Stimulated activated CD4-positive, alpha-beta T cell treated with anti-CD3 and anti-CD28 coated beads, Interleukin-2, amount 100 ng/mL, for 48 hours (primary cell): ENCODE measurements around the gene CLOCK.
"Not testable (repeated sequence)": the region's sequence is repeated elsewhere in the genome, so short reads cannot be mapped to it uniquely, and the experiment has no call there.

Experiments used
- DNase-seq, 2 donors: peaks; one replicate each; pipeline ENCODE4 v3.0.0-alpha.2; 2020

CLOCK gene, protein sequence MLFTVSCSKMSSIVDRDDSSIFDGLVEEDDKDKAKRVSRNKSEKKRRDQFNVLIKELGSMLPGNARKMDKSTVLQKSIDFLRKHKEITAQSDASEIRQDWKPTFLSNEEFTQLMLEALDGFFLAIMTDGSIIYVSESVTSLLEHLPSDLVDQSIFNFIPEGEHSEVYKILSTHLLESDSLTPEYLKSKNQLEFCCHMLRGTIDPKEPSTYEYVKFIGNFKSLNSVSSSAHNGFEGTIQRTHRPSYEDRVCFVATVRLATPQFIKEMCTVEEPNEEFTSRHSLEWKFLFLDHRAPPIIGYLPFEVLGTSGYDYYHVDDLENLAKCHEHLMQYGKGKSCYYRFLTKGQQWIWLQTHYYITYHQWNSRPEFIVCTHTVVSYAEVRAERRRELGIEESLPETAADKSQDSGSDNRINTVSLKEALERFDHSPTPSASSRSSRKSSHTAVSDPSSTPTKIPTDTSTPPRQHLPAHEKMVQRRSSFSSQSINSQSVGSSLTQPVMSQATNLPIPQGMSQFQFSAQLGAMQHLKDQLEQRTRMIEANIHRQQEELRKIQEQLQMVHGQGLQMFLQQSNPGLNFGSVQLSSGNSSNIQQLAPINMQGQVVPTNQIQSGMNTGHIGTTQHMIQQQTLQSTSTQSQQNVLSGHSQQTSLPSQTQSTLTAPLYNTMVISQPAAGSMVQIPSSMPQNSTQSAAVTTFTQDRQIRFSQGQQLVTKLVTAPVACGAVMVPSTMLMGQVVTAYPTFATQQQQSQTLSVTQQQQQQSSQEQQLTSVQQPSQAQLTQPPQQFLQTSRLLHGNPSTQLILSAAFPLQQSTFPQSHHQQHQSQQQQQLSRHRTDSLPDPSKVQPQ

DNA sequence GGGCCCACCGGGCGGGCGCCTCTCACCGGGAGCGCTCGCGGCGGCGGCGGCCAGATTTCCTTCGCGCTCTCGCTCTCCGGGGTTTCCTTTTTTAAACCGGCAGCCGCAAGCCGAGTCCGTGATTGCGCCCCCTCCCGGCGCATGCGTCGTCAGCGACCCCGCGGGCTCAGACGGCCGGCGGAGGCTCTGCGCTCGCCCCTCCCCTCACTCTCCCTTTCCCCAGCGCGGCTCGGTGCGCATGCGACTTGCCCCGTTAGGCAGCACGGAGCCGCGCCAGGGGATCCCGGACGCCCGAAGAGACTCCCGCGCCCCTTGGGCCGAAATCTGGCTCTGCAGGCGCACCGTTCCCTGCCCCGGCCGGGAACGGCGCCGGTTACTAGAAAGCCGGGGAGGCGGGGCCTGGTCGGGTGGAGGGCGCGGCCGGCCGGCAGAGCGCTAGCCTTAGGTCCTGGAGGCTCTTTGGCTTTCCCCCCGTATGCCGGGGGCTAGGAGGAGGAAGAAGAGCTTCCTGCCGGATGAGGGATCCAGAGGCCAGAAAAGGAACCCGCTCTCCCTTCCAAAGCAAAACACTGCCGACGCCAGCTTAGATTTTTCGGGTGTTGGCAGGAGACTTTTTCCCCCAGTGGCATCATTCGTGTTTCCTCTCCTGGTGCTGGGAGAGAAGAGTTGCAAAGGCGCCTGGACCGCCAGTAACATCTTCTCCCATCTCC lies at the start of gene CLOCK:
Gene CLOCK (minus strand): TSS at position 154 of the 710 bp plus-strand sequence. CDS start 64,124 bp downstream, outside the sequence.
- peak; percentile 73 to 74 for DNase-seq

GRCh38 chr4:55592014-55592413 lies 45.3 kb upstream of the CLOCK start, which contains the start of gene PDCL2:
Gene PDCL2, minus strand, starts transcription at chr4:55592245. Its CDS starts 136 bp downstream, at chr4:55592109.
- DNase-seq = no peak

- no peak for DNase-seq
These were observed 41.5 kb upstream of the CLOCK start for GRCh38 chr4:55588160-55588559.

- DNase-seq = not testable (repeated sequence)
These were observed 36.1 kb upstream of the CLOCK start for GRCh38 chr4:55582773-55583172.

- no peak for DNase-seq
These were observed 31.8 kb upstream of the CLOCK start for GRCh38 chr4:55578341-55579010.

DNA sequence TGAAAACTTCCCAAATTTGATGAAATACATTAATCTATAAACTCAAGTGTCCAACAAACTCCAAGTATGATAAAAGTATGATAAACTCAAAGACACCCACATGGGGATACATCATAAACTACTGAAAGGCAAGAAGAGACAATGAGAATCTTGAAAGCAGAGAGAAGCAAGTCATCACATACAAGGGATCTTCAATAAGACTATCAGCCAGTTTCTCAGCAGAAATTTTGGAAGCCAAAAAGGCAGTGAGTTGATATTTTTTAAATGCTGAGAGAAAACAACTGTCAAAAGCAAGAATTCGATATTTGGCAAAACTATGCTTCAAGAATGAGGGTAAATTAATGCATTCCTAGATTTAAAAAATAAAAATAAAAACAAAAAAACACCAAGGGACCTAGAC lies 28.8 kb upstream of the CLOCK start:
- DNase-seq = no peak

DNA sequence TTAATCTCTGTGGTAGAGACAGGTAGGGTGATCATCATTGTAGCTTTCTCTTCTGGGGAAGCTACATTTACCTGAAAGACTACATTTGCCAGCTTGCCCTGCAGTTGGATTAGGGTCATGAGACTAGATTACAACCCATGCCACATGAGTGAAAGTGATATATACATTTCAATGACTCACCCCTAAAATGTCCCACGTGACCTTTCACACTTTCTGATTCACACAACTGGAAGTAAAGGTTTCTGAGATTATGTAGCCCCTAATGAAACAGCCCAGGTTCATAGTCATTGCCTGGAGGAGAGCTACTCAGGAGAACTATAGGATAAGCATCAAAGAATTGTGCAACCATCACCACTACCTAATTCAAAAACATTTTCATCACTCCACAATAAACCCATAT lies 27.5 kb upstream of the CLOCK start:
- DNase-seq = no peak

DNA sequence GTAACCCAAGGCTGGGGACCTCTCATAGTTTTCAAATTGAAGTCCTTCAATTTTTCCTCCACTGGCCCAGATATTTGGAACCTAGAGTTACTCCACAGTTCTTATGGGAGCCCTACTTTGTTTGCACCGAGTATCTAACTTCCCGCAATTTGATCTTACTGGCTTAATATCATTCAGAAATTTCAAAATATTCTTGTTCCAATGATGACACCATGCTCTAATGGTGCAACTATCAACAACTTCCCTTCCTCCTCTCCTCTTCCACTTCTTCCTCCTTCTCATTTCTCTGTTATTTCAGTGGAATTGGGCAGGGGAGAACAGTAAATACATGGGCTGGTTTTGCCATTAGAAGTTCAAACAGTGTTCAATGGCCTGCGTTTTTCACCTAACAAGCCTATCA lies 25.1 kb upstream of the CLOCK start:
- no peak for DNase-seq

GRCh38 chr4:55568905-55569504 lies 22.3 kb upstream of the CLOCK start:
- no peak for DNase-seq

DNA sequence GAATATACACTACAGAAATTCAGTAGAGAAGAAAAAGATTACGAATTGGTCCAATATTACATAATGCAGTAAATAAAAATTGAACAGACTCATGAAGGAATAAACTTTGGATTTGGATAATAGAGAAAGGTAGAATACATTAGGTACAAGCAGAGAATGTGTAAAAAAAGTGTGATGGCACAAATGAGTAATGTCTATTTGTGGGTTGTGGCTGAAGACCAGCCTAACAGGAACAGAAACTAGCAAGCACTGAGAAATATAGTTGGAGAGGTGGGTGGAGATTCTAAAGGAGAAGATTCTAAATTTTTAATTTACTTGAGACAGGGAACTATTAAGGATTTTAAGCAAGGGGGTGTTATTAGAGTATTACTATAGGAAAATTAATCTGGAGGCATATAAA lies 15.2 kb upstream of the CLOCK start:
- DNase-seq = no peak

DNA sequence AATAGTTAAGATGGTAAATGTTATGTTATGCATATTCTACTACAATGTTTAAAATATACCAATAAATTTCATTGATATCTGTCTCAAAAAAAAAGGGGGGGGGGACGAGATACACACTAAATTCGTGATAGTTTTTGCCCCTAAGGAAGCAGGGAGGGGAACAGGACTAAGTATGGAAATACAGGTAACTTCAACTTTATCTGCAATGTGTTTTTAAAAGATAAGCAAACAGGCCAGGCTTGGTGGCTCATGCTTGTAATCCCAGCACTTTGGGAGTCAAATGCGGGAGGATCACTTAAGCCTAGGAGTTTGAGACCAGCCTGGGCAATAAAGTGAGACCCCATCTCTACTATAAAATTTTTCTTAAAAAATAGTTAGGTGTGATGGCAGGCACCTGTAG lies 13.4 kb upstream of the CLOCK start:
- no peak for DNase-seq

- no peak for DNase-seq
These were observed 7.8 kb upstream of the CLOCK start for GRCh38 chr4:55554453-55555030.

DNA sequence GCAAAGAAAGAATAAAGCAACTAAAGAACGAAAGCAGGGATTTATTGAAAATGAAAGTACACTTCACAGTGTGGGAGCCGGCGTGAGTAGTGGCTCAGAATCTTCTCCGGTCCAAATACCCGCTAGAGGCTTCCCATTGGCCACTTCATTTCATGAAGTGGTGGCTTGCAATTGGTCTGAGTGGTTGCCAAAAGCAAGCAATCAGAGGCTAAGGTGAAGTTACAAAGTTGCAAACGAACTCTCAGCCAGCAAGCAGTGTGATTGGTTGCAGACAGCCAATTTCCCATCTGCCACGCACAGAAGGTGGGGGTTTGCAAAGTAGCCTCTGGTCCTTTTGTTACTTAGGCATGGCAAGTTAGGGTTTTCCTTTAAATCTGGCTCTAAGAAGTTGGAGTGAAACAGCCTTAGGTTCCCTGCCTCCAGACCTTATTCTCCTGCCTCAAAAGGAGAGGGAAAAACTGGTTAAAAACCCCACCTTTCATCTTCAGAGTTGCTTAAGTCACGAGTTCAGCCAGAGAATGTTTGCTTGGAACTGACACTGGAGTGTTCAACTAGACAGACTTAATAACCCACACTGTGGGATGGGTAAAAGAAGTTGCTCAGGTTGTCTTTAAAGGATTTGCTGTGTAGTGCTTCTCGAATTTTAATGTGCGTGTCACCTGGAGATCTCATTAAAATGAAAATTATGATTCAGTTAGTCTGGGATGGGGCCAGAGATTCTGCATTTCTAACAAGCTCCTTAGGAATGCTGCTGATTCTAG lies 6.9 kb upstream of the CLOCK start:
- DNase-seq = no peak

- not testable (repeated sequence) for DNase-seq
These were observed 5.3 kb upstream of the CLOCK start for GRCh38 chr4:55551964-55552363.

GRCh38 chr4:55549888-55550287 lies 3.2 kb upstream of the CLOCK start:
- DNase-seq = no peak

DNA sequence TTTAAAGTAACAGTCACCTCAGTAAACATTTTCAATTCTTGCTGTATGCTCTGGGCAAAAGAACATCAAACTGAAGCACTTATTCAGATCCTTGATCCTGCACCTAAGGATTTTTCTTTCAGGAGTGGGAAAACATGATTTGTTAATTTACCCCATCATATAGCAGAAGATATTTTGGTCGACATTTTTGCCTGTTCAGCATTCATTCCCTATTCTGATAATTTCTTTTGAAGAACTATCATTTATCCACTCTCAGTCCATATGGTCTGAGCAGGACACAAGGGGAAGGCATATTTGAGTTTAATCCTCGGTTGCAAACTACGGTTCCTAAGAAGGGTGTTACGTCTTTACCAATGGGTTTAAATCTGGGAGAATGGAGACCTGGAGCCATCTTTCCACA lies 1.2 kb upstream of the CLOCK start:
- no peak for DNase-seq

DNA sequence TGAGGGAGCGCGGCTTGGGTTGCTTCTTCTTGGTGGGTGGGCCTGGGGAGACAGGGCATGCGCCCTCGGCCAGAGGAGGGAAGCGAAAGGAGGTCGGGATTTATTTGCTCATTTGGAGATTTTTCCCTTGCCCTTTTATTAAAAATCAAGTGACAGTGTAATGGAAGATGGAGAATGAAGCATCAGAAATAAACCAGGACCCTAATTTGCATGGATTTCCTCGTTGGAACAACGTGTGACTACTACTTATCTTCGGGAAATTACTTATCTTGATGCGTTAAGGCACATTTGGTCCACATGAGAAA lies 709 bp upstream of the CLOCK start:
- no peak for DNase-seq

- DNase-seq = no peak
These were observed 278 bp downstream of the CLOCK start for GRCh38 chr4:55546506-55546755.

DNA sequence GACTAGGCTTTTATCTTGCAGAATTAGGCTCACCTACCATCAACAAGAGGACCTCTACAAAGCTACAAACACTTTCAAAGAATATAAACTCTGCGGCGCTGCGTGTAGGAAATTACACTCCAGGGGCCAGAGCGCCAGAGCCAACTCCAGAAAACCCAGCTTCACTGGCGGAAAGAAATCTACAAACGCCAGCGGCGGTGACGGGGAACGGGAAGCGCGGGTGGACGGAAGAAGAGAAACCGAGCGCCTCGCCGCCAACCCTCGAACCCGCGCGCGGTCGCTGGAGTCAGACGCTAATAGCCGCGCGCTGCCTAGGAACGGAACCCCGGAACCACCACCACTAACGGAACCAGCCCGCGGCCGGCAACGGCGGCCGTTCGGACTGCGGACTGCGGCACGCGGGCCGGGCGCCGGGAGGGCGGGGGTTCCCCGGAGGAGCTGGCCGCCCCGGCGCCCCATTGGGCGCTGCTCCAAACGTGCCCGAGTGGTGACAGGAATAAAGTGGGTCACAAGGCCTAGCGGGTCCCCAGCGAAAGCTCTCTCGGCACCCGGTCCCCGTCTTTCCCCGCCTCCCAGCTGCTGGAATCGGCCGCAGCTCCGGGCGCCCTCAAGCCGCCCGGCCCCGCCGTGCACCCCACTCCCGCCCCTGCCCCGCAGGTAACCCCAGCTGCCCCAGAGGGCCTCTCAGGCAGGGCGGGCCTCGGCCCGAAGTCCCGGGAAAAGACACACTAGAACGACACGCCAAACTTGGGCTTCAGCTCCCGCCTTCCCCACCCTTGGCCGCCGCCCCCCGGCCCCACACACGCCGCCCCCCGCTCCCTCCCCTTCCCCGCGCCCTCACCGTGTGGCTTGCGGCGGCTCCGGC lies 836 bp downstream of the CLOCK start:
- DNase-seq = peak; percentile 46 to 50

DNA sequence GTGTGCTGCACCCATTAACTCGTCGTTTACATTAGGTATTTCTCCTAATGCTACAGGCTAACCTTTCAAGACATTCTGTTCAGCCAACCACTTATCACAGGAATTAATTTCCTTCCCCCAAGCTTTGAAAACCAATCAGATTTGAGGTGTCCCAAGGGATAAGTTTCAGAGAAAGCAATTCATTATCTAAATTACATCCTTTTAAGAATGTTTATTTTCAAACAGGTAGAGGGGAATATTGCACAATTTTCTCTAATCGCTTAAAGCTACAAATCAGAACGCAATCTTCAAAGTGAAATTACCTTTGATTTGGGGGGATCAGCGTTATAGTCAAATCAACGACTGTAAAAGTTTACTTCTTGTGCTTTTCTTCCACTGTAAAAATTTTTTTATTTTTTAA lies 1.6 kb downstream of the CLOCK start:
- no peak for DNase-seq

- DNase-seq = no peak
These were observed 2.9 kb downstream of the CLOCK start for GRCh38 chr4:55543858-55544257.
